Natural killer cell (primary cell): ENCODE measurements around the gene SPDEF. TPM values are rescaled to one million over a fixed set of nuclear protein-coding genes. Genes with fewer than 3 reads are reported as not detected.

ENCODE experiments used
- ATAC-seq, 3 donors: fragments of 150-1000 bp in 2 of 3; fragments of 200-7000 bp in 1 of 3; cut with Tn5 transposase; 1 replicate in 1 of 3; 2 replicates in 2 of 3; pipeline ENCODE4 v1.10.0; 2021; ENCODE audit warnings: mild to moderate bottlenecking in 2 of 3, moderate library complexity in 2 of 3
- DNase-seq, 2 donors: peaks; one replicate each; pipeline versions ENCODE4 v3.0.0 to v3.0.0-alpha.2; 2013 to 2021; ENCODE audit warnings: mixed read lengths in 1 of 2
- H3K27ac ChIP-seq: one replicate; pipeline ENCODE4 v1.5.1; 2013; ENCODE audit warnings: mild to moderate bottlenecking, low read length
- H3K27me3 ChIP-seq: one replicate; pipeline ENCODE4 v1.6.1; 2013; ENCODE audit warnings: low read length; ENCODE audit not compliant: control insufficient read depth, insufficient read depth
- H3K36me3 ChIP-seq: one replicate; pipeline ENCODE4 v1.6.1; 2013; ENCODE audit warnings: low read length; ENCODE audit not compliant: control insufficient read depth, insufficient read depth
- H3K4me1 ChIP-seq: one replicate; pipeline ENCODE4 v1.6.1; 2013; ENCODE audit warnings: low read length; ENCODE audit not compliant: control insufficient read depth, insufficient read depth
- H3K4me3 ChIP-seq: one replicate; pipeline ENCODE4 v1.5.1; 2013; ENCODE audit warnings: low read length
- H3K9me3 ChIP-seq: one replicate; pipeline ENCODE4 v1.6.1; 2013; ENCODE audit warnings: low read length; ENCODE audit not compliant: control insufficient read depth, insufficient read depth
- H3K27ac Mint-ChIP-seq, 2 donors: one replicate each; pipeline ENCODE4 v1.8.0; 2022; ENCODE audit warnings: mild to moderate bottlenecking in 2 of 2, mixed read lengths in 2 of 2, moderate library complexity in 1 of 2
- H3K27me3 Mint-ChIP-seq, 2 donors: one replicate each; pipeline ENCODE4 v1.8.0; 2022; ENCODE audit warnings: low read depth in 2 of 2, mixed read lengths in 2 of 2
- H3K36me3 Mint-ChIP-seq: one replicate; pipeline ENCODE4 v1.8.0; 2022; ENCODE audit warnings: mixed read lengths
- H3K4me1 Mint-ChIP-seq, 2 donors: one replicate each; pipeline ENCODE4 v1.8.0; 2022; ENCODE audit warnings: mixed read lengths in 2 of 2
- H3K4me3 Mint-ChIP-seq: one replicate; pipeline ENCODE4 v1.8.0; 2022; ENCODE audit warnings: mild to moderate bottlenecking, moderate library complexity, mixed read lengths
- H3K9me3 Mint-ChIP-seq, 2 donors: one replicate each; pipeline ENCODE4 v1.8.0; 2022; ENCODE audit warnings: mixed read lengths in 2 of 2
- CTCF ChIP-seq: fragments of 200-600 bp; IDR thresholded peaks from one replicate; pipeline ENCODE4 v1.8.0; 2022; ENCODE audit warnings: antibody characterized with exemption
- WGBS: methylation state at CpG from one replicate; pipeline ENCODE4 v1.1.7; 2013; ENCODE audit warnings: missing lambda C conversion rate; ENCODE audit not compliant: insufficient coverage; 5-methylcytosine and 5-hydroxymethylcytosine counted together
- intact Hi-C: fragments of 100-400 bp; cut with micrococcal nuclease; formaldehyde crosslinking; loops from one replicate; pipeline ENCODE4 v1.14.2; 2022
- total RNA-seq, 4 donors: library from RNA; stranded (reverse); fragments of 120-200 nt in 1 of 4; gene quantifications; one replicate each; pipeline versions ENCODE4 v1.2.3 to v1.2.4, GENCODE V29; 2013 to 2022

The SPDEF gene
- total RNA-seq, 3 donors from 2014 or later (not counting 1 experiment from before 2014, with no cell fraction given): 0.25 to 0.68 (median 0.45) TPM

GRCh38 chr6:34526241-34526972 is 29.7 kb downstream of the SPDEF start:
- Mint-ChIP-seq H3K4me1 (peaks cover 20 to 23% of the 10 kb centered on the region in 2 donors), H3K9me3 (no peaks in the 10 kb centered on the region), H3K4me3 (peak overlapping the region; percentile 37), H3K36me3 (no peaks in the 10 kb centered on the region), H3K27ac (no peak overlapping the region), H3K27me3 (no peaks in the 10 kb centered on the region)
- H3K27me3 ChIP-seq: no peaks in the 10 kb centered on the region
- H3K4me3 ChIP-seq: peak overlapping the region; percentile 5
- H3K36me3 ChIP-seq: no peaks in the 10 kb centered on the region
- no peaks in the 10 kb centered on the region for H3K9me3 ChIP-seq
- peaks cover 50% of the 10 kb centered on the region for H3K4me1 ChIP-seq
- no peak for ATAC-seq
- no peak for DNase-seq
- no peak for TF ChIP-seq CTCF
- intact Hi-C loops: loop anchor here (2.0 to 5.0 kb wide), 2 partner anchors 82 to 284 kb away; no protein-coding TSS in a partner anchor
- peak overlapping the region; percentile 2 for H3K27ac ChIP-seq
- WGBS: 94% methylated on average over 20 of the region's 23 CpGs

DNA sequence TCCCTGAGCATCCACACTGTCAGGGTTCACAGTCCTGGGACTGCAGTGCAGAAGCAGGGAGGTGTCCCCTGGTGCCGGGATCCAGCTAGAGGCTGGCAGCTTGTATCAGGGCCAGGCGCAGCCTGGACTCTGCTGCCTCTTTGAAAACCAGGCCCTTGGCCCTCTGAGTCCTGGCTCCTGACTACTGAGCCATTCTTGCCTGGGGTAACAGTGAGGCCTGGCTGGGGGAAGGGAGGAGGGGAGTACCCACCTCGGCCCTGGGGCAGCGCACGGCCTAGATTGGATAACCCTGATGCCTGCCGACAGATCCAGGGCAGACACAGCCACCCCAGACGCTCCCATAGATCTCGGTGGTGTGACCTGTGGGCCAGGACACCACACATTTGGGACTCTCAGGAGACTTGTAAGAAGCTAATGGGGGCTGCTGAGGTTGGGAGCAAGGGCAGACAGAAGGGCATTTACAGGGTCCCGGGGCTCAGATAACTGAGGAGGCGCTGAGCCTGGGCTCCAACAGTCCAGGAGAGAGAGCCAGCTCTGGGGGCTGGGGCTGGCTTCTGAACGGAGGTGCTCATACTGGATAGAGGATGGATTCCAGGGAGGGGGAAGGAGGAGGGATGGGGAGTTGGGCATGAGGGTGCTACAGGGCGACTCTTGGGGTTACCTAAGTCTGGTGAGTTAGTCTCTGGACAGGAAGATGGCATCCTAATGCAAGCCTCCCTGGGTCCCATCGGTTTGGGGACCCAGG is 30.5 kb downstream of the SPDEF start:
- DNase-seq: no peak
- peaks cover 53% of the 10 kb centered on the region for H3K4me1 ChIP-seq
- 97% methylated on average over 13 of the region's 13 CpGs for WGBS
- Mint-ChIP-seq H3K36me3 (no peaks in the 10 kb centered on the region), H3K4me3 (no peak overlapping the region), H3K27me3 (no peaks in the 10 kb centered on the region), H3K9me3 (no peaks in the 10 kb centered on the region), H3K27ac (no peak overlapping the region), H3K4me1 (peaks cover 20 to 23% of the 10 kb centered on the region in 2 donors)
- no peak overlapping the region for H3K27ac ChIP-seq
- H3K27me3 ChIP-seq: no peaks in the 10 kb centered on the region
- no peak overlapping the region for H3K4me3 ChIP-seq
- no peak for TF ChIP-seq CTCF
- intact Hi-C loops: loop anchor here (2.0 to 5.0 kb wide), 2 partner anchors 83 to 283 kb away; no protein-coding TSS in a partner anchor
- H3K36me3 ChIP-seq: no peaks in the 10 kb centered on the region
- no peak for ATAC-seq
- H3K9me3 ChIP-seq: no peaks in the 10 kb centered on the region

DNA sequence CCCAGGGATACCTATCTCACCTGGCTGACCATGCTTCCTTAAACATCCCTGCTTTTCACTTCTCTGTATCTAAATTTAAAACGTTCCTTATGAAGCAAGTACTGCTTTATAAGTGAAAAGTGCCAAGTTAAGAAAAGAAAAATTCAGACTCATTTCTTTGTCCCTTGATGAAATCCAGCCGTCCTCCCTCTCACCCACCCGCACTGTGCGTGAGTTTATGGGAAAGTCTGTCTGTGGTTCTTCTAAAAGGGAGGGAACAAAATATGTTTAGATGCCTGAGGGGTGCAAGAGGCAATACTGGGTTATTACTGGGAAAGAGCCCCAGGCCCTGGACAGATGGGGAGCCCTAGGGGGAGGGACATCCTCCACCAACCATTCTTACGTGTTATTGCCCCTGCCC is 31.2 kb downstream of the SPDEF start:
- Histone ChIP-seq H3K4me1 (peaks cover 53% of the 10 kb centered on the region), H3K27ac (no peak overlapping the region), H3K27me3 (no peaks in the 10 kb centered on the region), H3K4me3 (no peak overlapping the region), H3K9me3 (no peaks in the 10 kb centered on the region), H3K36me3 (no peaks in the 10 kb centered on the region)
- H3K27ac Mint-ChIP-seq: no peak overlapping the region
- DNase-seq (no peak), ATAC-seq (no peak)
- no peak for TF ChIP-seq CTCF
- no peaks in the 10 kb centered on the region for H3K27me3 Mint-ChIP-seq
- H3K4me1 Mint-ChIP-seq: peaks cover 20 to 23% of the 10 kb centered on the region in 2 donors
- no peaks in the 10 kb centered on the region for H3K9me3 Mint-ChIP-seq
- WGBS: 96% methylated on average over 5 of the region's 5 CpGs
- no peaks in the 10 kb centered on the region for H3K36me3 Mint-ChIP-seq
- intact Hi-C loops: loop anchor here (5.0 kb wide), 1 partner anchor 283 kb away; no protein-coding TSS in a partner anchor
- no peak overlapping the region for H3K4me3 Mint-ChIP-seq
